Hematopoietic multipotent progenitor cell treated with erythropoietin and hydrocortisone succinate and interleukin-3 and kit ligand, for 4 days (in vitro differentiated cells): Measurements from ENCODE around the gene DUSP2.

Experiments
- DNase-seq: peaks from one replicate; pipeline ENCODE4 v3.0.0-alpha.2; 2015

Gene DUSP2

DNA sequence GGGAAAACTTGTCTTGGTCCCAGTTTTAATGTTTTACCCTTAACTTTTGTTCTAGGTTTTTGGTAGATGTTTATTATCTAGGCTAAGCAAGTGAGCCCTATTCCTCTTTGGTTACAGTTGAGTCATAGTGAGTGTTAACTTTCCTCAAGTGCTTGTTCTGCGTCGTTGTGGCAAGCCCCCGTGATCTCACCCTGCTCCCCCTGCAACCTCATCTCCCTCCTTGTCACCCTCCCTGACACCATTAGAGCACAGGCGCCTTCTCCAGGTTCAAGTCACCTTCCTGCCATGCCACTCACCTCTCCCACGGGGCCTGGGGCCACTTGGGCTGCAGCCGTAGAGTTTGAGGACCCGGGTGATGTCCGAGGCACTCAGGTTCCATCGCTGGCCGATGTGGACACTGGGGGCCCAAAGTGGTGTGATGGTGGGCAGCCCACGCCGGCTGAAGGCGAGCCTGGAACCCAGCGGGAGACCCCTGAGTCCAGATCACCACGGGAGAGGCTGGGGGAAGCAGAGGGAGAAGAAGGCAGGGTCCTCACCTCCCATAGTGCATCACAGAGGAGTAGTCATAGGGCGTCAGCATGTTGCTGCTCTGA is 15.6 kb downstream of the DUSP2 start:
- no peak for DNase-seq

- no peak for DNase-seq
These were observed 16.8 kb downstream of the DUSP2 start for GRCh38 chr2:96128456-96128855.

- no peak for DNase-seq
These were observed 20.6 kb downstream of the DUSP2 start for GRCh38 chr2:96124406-96125265.

DNA sequence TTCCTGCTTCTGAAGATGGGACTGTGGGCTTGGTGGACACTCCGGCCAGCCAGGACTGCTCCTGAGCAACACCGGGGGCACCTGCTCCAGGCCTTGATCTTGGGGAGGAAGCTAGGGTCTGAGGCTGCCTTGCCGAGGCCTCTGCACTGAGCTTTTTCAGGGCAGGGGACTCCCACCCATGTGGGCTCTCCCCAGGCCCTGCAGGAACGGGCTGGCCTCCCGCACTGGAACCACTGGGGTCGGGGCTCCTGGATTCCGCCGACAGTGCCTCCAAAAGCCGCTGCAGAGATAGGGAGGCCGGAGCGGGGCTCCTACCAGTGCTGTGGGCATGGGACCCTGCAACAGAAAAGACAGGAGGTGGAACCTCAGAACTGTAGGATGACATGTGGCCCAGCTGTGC is 21.3 kb downstream of the DUSP2 start:
- DNase-seq: no peak

GRCh38 chr2:96123290-96123689 is 21.9 kb downstream of the DUSP2 start:
- DNase-seq: no peak

DNA sequence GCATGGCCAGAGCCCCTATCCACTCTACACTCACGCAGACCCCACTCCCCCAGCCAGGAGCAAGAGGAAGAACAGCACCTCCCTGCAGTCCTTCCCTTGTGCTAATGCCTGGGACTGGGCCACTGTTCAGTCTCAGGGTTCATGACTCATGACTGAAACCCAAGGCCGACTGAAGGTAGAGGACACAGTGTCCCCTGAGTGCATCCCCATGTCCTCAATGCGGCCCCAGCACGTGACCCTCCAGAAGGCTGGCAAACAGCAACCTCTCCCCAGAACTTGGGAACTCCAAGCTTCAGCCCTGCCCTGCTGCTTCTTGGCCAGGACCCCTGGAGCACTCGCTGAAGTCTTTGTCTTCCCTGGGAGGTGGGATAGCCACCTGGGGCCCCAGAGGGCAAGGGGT is 22.8 kb downstream of the DUSP2 start:
- DNase-seq: no peak

GRCh38 chr2:96121414-96121813 is 23.8 kb downstream of the DUSP2 start:
- DNase-seq: no peak

- no peak for DNase-seq
These were observed 24.2 kb downstream of the DUSP2 start for GRCh38 chr2:96120991-96121390.

DNA sequence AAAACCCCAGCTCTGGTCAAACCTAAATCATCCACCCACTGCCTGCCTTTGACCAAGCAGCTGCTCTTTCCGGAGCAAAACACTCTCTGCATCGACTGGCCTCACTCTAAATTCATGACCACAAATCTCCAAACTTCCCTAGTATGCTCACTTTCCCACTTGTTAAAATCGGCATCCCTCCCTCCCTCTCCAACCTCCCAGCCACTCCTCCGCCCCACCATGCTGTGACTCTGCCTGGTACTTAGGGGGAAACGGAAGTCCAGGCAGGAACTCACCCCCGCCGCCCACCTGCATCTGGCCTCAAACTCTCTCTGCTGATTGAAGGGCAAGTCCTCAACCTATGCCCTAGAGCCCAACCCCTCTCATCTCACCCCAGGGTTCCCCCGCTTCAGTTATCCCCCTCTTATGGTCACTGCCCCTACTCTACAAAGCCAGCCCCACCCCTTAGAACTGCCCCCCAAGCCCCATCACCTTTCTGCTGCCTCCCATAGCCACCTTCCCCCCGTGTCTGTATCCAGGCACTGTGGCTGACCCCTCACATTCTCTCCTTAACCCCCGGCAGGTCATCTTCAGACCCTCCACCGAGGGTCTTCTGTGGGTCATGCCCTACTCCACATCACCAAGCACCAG is 25.0 kb downstream of the DUSP2 start:
- no peak for DNase-seq

DNA sequence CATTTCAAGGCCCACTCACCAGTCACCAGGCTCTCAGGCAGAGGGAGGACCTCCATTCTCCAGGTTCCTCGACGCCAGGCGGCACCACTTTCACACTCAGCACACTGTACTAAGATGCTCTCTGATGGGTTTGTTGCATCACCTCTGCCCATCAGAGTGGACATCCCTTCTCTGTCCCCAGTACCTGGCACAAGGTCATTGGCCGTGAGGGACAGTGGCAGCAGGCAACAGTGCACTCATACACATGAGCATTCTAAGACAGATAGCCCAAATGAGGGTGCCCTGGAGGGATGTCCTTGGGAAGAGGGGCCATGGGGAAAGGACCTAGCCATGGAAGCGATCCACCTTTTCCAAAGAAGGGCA is 25.9 kb downstream of the DUSP2 start:
- DNase-seq: no peak

GRCh38 chr2:96118698-96119388 is 26.4 kb downstream of the DUSP2 start:
- DNase-seq: no peak

DNA sequence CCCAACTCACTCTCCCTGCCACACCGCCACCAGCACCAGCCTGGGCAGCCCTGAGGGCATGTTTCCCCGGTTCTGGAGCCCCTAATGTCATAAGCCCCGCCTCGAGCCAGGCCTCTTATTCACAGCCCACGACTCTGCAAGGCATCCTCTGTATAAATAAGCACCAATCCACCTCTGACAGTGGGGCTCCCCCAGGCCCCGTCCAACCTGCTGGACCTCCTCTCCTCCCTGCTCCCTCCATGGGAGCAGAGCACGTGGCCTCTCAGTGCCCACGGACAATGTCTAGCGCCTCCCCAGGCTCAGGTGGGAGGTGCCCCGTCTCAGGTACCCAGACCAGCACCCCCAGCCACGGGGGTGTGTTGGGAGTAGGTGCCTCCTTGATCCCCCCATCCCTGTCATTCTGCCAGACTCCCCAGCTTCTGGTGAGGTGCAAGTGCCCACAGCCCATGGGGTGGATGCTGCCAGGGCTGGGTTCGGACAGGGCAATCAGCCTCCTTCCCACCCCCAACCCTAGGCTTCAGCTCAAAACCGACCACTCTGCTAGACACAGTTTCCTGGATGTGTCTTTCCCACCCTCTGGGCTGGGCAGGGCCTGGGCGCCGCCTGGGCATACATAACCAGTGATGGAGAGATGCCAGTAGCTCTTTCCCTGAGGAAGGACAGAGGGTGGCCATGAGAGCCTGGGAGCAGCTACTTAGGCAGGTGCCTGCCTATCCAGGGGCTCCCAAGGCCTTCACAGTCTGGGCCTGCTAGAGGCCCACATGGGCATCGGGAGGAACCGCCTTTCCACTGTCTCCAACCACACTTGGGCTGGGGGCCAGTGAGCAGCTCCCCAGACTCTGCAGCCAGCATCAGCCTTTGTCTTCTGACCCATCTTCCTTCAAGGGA is 27.3 kb downstream of the DUSP2 start:
- DNase-seq: no peak

- peak; percentile 72 for DNase-seq
These were observed 28.2 kb downstream of the DUSP2 start for GRCh38 chr2:96116879-96117533.

DNA sequence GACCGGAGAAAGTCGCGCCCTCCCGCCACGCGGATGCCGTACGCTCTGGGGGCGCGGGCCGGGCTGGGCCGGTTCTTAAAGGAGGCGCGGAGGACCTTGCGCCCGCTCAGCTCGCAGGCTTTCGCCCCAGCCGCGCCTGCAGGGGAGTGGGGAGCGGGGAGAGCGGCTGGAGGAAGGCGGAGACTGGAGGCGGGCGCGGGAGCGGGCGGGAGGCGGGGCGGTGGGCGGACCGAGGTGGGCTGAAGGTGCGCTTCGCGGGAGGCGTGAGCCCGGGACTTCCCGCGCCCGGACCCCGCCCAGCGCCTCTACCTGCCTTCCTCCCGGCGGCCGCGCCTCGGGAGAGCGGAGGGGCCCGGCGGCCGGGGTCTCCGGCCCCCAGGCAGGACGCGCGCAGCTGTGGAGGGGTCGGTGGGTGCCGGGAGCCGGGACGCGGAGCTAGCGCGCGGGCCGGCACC is 28.8 kb downstream of the DUSP2 start, which contains the start of gene ADRA2B:
ADRA2B (minus strand) TSS at position 148 of the 455 bp plus-strand sequence. CDS start 422 bp downstream, outside the sequence.
- DNase-seq: peak; percentile 64

- no peak for DNase-seq
These were observed 29.4 kb downstream of the DUSP2 start for GRCh38 chr2:96115631-96116423.

DNA sequence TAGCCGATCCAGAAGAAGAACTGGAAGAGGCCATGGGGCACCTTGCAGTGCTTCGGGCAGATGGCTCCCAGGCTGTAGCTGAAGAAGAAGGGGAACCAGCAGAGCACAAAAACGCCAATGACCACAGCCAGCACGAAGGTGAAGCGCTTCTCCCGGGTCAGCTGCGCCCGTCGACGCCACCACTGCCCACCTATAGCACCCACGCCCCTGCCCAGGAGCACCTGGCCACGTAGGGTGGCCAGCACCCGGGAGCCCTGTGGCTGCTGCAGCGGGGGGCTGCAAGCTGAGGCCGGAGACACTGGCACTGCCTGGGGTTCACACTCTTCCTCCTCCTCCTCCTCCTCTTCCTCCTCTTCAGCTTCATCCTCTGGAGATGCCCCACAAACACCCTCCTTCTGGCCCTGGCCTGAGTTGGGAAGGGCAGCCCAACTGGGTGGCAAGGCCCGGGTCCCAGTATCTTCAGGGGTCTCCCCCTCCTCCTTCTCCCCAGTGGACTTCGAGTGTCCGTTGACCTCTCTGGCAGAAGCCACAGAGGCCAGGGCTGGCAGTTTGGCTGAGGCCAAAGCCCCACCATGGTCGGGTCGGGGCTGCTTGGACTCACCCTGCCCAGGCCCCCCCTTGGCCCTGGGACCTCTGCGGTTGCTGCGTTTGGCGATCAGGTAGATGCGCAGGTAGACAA is 30.2 kb downstream of the DUSP2 start:
- no peak for DNase-seq

GRCh38 chr2:96114546-96114902 is 30.7 kb downstream of the DUSP2 start:
- no peak for DNase-seq

- no peak for DNase-seq
These were observed 31.3 kb downstream of the DUSP2 start for GRCh38 chr2:96113951-96114350.

GRCh38 chr2:96113367-96113677 is 31.9 kb downstream of the DUSP2 start:
- peak; percentile 19 for DNase-seq
